ENCODE results near the gene MOB3B. TPM values are rescaled to one million over a fixed set of nuclear protein-coding genes. Genes with fewer than 3 reads are reported as not detected.

Gene MOB3B
- total RNA-seq, 2 donors from 2014 or later: 4.3 to 6.0 TPM

- ATAC-seq (no peak), DNase-seq (no peak)
- TF ChIP-seq CTCF (IDR thresholded peaks at IDR 0.05): no peak
- TF ChIP-seq POLR2A (IDR thresholded peaks at IDR 0.05): no peak
- H3K9me3 ChIP-seq: no peaks in the 10 kb centered on the region
- no peaks in the 10 kb centered on the region for H3K36me3 ChIP-seq (replicated peaks in 1 of 2; ENCODE audit: insufficient read depth in 1 of 2, low read depth in 2 of 2)
- H3K4me3 ChIP-seq: no peak overlapping the region
- no peak overlapping the region for H3K27ac ChIP-seq
- peaks cover 19% of the 10 kb centered on the region for H3K4me1 ChIP-seq
- intact Hi-C loops (cut with DNase I): no loop called here
- WGBS, 2 donors: 76 to 79% methylated on average over 6 to 7 of the region's 7 CpGs
- no peaks in the 10 kb centered on the region for H3K27me3 ChIP-seq
Observed at GRCh38 chr9:27340961-27341511, 188.6 kb downstream of the MOB3B start.

GRCh38 chr9:27340285-27340674 is 189.3 kb downstream of the MOB3B start:
- no peak for DNase-seq
- Histone ChIP-seq H3K27ac (no peak overlapping the region), H3K27me3 (no peaks in the 10 kb centered on the region), H3K9me3 (no peaks in the 10 kb centered on the region), H3K4me1 (peaks cover 19% of the 10 kb centered on the region), H3K36me3 (replicated peaks in 1 of 2; ENCODE audit: insufficient read depth in 1 of 2, low read depth in 2 of 2) (no peaks in the 10 kb centered on the region), H3K4me3 (no peak overlapping the region)
- intact Hi-C loops (cut with DNase I): no loop called here
- no peak for ATAC-seq
- WGBS, 2 donors: 64 to 66% methylated on average over 5 of the region's 5 CpGs
- no peak for TF ChIP-seq POLR2A (IDR thresholded peaks at IDR 0.05)
- TF ChIP-seq CTCF (IDR thresholded peaks at IDR 0.05): no peak

GRCh38 chr9:27339661-27340284 is 189.8 kb downstream of the MOB3B start:
- Histone ChIP-seq H3K9me3 (no peaks in the 10 kb centered on the region), H3K4me1 (peaks cover 19% of the 10 kb centered on the region), H3K4me3 (no peak overlapping the region), H3K36me3 (replicated peaks in 1 of 2; ENCODE audit: insufficient read depth in 1 of 2, low read depth in 2 of 2) (no peaks in the 10 kb centered on the region), H3K27ac (no peak overlapping the region), H3K27me3 (no peaks in the 10 kb centered on the region)
- DNase-seq (no peak), ATAC-seq (no peak)
- WGBS, 2 donors: 61 to 62% methylated on average over 11 of the region's 11 CpGs
- TF ChIP-seq POLR2A (IDR thresholded peaks at IDR 0.05) (no peak), CTCF (IDR thresholded peaks at IDR 0.05) (no peak)
- intact Hi-C loops (cut with DNase I): no loop called here

DNA sequence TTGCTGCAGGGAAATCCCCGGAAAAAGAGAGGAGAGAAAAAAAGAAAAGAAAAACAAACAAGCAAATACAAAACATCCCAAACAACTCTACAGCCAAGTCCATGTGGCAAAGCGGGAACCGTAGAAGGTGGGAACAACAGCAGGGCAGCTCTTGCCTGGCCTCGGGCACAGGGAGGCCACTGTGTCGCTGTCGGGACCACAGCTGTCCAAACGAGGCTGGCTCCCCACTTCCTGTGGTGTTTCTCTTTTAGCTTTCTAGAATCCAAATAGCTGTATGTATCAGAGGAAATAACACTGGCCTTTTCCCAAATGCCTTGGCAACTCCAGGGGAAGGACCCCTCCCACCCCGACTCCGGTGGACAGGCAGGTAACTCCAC is 191.1 kb downstream of the MOB3B start:
- no peak for ATAC-seq
- intact Hi-C loops (cut with DNase I): no loop called here

More for the DNA sequence above, 191.1 kb downstream of the MOB3B start:
- whole genome bisulfite sequencing, 2 donors: 63 to 68% methylated on average over 9 of the region's 9 CpGs
- DNase-seq: no peak
- peaks cover 22% of the 10 kb centered on the region for H3K4me1 ChIP-seq
- H3K27ac ChIP-seq: no peak overlapping the region
- TF ChIP-seq POLR2A (IDR thresholded peaks at IDR 0.05) (no peak), CTCF (IDR thresholded peaks at IDR 0.05) (no peak)
- H3K9me3 ChIP-seq: no peaks in the 10 kb centered on the region
- no peaks in the 10 kb centered on the region for H3K27me3 ChIP-seq
- H3K36me3 ChIP-seq (replicated peaks in 1 of 2; ENCODE audit: insufficient read depth in 1 of 2, low read depth in 2 of 2): no peaks in the 10 kb centered on the region
- no peak overlapping the region for H3K4me3 ChIP-seq
